Sigmoid colon (tissue), 4 donors: ENCODE results near the gene IER2.
"Not testable (repeated sequence)": the region's sequence is repeated elsewhere in the genome, so short reads cannot be mapped to it uniquely, and the experiment has no call there.

ENCODE experiments used
- CTCF ChIP-seq, 4 experiments: fragments of 450-650 bp in 3 of 4; fragments of 200-600 bp in 1 of 4; IDR thresholded peaks; one replicate each; pipeline ENCODE4 v1.5.1; 2016 to 2019; ENCODE audit warnings: antibody characterized with exemption in 4 of 4, mild to moderate bottlenecking in 3 of 4, moderate library complexity in 2 of 4
- EP300 ChIP-seq, 4 donors: sonication (generic); formaldehyde crosslinking; IDR thresholded peaks; one replicate each; pipeline ENCODE4 v1.6.1; 2017; ENCODE audit warnings: antibody characterized with exemption in 4 of 4
- POLR2A ChIP-seq, 2 donors: fragments of 450-650 bp; IDR thresholded peaks; one replicate each; pipeline ENCODE4 v1.6.1; 2016; ENCODE audit warnings: antibody characterized with exemption in 2 of 2, mild to moderate bottlenecking in 2 of 2, moderate library complexity in 2 of 2
- POLR2AphosphoS5 ChIP-seq, 4 donors: sonication (generic); formaldehyde crosslinking; IDR thresholded peaks; one replicate each; pipeline ENCODE4 v1.6.1; 2017; ENCODE audit warnings: antibody characterized with exemption in 4 of 4

GRCh38 chr19:13178291-13178690 is 28.1 kb downstream of the IER2 start:
- not testable (repeated sequence) for TF ChIP-seq CTCF, EP300, POLR2A, POLR2AphosphoS5 (IDR thresholded peaks at IDR 0.05)
